GM18499 (cell line): ENCODE data around the gene RNF213.
"Not testable (repeated sequence)": the region's sequence is repeated elsewhere in the genome, so short reads cannot be mapped to it uniquely, and the experiment has no call there.

Experiments
- ATAC-seq: cut with Tn5 transposase; IDR thresholded peaks from one replicate; pipeline ENCODE4 v1.9.1; 2021; ENCODE audit warnings: moderate number of reproducible peaks; ENCODE audit not compliant: insufficient read depth, unreplicated experiment

The RNF213 gene

DNA sequence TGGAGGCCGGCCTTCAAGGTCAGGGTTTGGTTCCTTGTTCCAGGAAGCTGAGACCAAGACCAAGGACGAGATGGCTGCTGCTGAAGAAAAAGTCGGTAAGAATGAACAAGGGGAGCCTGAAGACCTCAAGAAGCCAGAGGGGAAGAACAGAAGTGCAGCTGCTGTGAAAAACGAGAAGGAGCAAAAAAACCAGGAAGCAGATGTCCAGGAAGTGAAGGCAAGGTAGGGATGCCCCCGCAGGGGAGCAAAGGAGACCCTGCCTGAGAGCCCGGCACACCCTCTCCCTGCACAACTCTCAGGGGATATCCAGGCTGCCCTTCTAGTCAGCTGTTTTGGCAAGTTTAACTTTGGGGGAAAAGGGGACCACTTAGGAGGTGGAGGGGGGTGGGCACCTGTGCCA lies 29.0 kb downstream of the RNF213 start:
- ATAC-seq: no peak

DNA sequence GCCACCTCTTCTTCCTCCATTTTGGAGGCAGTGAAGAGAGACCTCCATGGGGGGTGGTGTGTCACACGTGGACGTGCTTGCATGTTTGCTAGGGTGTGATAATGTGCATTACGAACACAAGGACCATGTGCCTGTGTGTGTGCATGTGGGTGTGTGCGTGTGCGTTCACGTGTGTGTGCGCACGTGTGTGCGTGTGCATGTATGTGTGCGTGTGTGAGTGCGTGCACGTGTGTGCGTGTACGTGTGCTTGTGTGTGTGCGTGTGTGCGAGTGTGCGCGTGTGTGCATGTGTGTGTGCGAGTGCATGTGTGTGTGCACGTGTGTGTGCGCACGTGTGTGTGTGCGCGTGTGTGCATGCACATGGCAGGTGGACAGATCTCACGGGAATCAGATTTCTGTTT lies 29.5 kb downstream of the RNF213 start:
- no peak for ATAC-seq

DNA sequence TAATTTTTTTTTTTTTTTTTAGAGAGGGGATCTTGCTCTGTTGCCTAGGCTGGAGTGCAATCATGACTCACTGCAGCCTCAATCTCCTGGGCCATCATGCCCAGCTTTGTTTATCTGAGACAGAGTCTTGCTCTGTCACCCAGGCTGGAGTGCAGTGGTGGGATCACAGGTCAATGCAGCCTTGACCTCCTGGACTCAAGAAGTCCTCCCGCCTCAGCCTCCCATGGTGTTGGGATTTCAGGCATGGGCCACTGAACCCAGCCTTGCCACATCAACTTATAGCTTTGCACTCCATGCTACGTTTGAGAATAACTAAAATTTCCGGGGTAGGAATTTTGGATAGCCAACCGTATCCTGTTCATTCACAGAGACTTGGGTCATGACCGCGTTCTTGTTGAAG lies 30.6 kb downstream of the RNF213 start:
- no peak for ATAC-seq

DNA sequence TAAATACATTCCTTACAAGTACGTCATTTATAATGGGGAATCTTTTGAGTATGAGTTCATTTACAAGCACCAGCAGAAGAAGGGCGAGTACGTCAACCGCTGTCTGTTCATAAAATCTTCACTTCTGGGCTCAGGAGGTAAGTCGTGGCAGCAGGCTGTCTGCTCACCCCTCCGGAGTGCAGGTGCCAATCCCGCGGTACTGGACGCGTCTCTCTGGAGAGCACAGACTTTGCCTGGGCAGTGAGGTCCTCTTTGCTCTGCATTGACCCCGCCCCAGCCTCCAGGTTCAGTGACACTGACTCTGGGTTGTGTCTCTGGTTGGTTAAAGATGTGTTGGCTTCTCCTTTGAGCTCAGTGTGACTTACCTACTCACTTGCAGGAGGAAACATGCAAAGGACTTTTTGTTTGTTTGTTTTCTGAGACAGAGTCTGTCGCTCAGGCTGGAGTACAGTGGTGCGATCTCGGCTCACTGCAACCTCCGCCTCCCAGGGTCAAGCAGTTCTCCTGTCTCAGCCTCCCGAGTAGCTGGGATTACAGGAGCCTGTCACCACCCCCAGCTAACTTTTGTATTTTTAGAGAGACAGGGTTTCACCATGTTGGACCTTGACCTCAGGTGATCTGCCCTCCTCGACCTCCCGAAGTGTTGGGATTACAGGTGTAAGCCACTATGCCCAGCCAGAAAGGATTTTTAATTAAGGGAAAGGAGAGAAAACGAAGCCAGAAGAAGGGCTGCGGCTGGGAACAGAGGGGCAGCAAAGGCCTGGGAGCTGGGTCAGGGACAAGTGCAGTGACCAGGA lies 31.2 kb downstream of the RNF213 start:
- ATAC-seq: no peak

DNA sequence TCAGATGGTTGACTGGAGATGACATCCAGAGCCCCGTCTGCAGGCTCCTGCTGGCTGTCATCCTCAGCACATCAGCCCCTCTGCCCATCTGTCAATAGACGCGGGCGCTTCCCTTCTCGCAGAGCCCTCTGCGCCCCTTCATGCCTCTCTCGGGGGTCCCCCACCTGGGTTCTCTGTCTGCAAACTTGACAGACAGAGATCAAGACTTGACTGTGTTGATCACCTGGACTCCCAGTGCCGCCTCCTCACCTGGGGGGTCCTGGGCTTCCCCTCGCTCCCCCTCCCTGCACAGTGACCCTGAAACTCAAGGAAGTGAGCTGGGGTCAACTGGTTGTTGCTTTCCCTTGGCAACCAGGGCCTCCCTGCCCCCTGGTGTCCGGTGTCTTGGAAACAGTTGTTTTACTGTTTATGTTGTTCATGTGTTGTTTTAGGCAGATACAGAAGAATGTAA lies 31.9 kb downstream of the RNF213 start:
- ATAC-seq: no peak

DNA sequence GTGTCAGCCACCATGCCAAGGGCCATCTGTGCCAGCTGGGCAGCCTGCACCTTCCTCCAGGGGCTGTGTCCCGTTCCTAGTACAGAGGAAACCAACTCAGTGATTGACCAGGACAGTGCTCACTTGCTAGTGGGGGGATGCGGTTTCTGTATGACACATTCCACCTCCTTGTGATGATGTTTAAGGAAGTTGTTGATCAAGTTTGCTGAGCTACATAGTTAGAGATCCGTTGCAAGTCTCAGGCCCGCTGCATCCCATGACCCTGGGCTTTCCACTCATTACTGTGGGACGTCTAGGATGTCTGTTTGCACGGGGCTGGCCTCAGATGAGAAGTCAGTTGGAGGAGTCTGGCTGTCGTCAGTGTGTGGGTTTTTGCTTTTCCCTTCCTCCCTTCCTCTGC lies 33.6 kb downstream of the RNF213 start:
- ATAC-seq: no peak

DNA sequence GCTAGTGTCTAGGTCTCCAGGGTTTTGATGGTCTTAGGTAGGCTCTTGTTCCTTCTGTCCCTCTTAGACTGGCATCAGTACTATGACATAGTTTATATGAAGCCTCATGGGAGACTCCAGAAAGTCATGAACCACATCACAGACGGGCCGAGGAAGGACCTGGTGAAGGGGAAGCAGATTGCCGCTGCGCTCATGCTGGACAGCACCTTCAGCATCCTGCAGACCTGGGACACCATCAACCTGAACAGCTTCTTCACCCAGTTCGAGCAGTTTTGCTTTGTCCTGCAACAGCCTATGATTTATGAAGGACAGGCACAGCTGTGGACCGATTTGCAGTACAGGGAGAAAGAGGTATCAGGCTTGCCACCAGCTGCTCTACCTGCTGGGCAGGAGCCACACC lies 34.0 kb downstream of the RNF213 start:
- ATAC-seq: no peak

DNA sequence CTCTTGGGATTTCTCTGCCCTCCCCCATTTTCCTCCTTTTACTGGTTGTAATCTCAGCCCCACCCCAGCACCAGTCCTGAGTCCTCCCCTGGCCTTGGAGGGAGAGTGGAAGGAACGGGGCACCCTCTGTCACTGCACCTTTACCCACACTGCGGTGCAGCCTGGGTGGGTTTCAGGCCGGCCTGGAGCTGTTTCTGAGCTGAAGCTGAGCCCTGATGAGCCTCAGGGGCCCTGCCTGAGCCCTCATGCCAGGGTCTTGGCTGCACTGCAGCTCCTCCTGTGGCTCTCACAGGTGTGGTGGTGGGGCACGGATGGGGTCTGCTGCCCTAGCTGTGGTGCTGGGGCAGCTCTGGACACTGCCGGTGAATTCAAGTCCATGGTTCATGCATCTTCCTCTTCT lies 34.5 kb downstream of the RNF213 start:
- no peak for ATAC-seq

DNA sequence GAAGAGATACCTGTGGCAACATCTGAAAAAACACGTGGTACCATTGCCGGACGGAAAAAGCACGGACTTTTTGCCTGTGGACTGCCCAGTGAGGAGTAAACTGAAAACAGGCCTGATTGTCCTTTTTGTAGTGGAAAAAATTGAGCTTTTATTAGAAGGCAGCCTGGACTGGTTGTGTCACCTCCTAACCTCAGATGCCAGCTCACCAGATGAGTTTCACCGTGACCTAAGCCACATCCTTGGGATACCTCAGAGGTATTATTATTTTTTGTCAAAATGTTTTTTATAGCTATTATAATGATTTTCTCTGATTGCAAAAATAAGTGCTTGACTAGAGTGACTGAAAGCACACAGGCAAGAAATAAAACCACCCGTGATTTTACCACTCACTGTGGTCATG lies 34.9 kb downstream of the RNF213 start:
- no peak for ATAC-seq

DNA sequence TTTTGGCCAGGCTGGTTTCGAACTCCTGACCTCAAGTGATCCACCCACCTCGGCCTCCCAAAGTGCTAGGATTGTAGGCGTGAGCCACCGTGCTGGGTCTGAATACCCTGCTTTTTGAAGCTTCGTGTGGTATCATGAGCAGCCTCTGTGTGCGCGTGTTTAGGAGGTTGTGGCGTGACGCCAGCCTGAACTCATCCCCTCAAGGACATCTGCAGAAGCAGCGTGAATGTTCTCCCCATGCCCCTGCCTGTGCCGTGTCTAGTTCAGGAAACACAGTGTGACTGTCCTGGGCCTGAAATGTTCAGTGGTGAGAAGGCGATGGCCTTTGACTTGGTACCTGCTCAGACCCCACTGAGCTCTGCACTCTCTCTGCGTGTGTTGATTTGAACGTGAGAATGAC lies 35.6 kb downstream of the RNF213 start:
- ATAC-seq: no peak

DNA sequence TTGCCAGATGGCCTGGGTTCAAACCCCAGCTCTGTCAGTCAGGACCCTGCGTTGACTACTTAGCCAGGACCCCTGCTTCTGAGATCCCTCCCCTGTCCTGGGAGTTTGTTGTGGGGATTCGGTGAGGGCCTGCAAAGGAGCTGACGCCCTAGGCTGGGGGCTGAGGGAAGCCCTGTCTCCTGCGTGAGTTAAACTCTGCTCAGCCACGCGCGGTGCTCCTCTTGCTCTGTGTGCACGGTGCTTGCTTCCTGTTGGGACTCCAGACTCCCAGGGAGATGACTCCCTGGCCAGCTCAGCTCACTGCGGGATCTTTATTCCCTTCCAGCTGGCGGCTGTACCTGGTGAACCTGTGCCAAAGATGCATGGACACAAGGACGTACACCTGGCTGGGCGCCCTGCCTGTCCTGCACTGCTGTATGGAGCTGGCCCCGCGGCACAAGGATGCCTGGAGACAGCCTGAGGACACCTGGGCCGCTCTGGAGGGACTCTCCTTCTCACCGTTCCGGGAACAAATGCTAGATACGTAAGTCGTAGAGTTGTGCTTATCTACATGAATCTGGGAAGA lies 37.4 kb downstream of the RNF213 start:
- no peak for ATAC-seq

DNA sequence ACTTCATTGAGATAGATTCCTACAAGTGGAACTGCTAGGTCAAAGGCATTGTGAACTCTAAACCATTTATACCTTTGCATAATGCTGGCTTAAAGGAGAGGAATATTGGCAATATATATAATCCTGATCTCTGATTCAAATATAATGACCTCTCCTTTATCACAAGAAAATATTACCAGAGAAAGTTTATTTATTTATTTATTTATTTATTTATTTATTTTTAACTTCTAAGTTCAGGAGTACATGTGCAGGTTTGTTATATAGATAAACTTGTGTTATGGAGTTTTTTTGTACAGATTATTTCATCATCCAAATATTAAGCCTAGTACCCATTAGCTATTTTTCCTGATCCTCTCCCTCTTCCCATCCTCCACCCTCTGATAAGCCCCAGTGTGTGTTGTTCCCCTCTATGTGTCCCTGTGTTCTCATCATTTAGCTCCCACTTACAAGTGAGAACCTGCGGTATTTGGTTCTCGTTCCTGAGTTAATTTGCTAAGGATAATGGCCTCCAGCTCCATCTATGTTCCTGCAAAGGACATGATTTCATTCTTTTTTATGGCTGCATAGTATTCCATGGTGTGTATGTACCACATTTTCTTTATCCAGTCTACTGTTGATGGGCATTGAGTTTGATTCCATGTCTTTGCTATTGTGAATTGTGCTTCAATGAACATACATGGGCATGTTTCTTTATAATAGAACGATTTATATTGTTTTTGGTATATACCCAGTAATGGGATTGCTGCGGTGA lies 38.9 kb downstream of the RNF213 start:
- not testable (repeated sequence) for ATAC-seq

DNA sequence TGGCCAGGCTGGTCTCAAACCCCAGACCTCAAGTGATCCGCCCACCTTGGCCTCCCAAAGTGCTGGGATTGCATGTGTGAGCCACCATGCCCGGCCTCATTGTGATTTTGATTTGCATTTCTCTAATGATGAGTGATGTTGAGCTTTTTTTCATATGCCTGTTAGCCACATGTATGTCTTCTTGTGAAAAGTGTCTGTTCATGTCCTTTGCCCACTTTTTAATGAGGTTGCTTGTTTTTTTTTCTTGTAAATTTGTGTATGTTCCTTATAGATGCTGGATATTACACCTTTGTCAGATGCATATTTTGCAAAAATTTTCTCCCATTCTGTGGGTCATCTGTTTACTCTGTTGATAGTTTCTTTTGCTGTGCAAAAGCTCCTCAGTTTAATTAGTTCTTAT lies 40.1 kb downstream of the RNF213 start:
- not testable (repeated sequence) for ATAC-seq

DNA sequence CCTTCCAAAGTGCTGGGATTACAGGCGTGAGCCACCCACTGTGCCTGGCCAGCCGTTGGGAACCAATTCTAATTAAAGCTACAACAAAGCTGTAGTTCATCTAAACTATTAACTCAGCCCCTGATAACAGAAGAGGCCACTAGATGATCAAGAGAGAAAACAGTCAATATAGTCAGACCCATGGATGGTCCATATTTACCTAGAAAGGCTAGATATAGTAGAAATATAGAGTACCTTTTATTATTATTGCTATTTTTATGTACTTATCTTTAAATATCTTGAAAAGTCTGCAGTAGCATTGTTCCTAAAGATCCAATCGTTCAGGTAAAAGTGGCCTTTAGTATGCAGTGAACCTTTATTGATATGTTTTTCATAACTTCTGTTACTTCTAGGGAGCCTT lies 43.2 kb downstream of the RNF213 start:
- no peak for ATAC-seq

DNA sequence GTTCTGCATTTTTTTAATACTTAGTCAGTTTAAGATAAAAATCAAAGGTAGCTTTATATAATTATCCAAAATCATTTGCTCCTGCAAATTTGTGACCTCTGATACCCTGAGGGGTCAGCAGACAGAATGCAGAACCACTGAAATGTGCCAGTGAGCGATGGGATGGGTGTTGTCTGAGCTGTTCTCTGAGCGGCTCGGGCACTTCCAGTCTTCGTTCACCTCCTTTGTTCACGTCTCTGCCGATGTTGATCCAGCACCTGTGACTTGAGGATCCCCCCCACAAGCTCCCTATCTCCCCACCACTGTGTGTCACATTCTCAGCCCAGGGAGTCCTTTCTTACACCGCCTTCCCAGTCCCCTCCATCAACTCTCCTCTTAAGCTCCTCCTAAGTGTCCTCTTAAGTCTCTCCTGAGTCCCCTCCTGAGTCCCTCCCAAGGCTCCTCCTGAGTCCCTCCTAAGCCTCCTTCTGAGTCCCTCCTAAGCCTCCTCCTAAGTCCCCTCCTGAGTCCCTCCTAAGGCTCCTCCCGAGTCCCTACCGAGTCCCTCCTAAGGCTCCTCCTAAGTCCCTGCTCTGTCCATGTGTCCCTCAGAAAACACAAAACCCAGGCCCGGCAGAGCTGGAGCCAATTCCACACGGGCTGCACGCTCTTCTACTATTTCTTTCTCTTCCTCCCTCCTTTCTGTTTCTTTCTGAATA lies 47.5 kb downstream of the RNF213 start:
- no peak for ATAC-seq

DNA sequence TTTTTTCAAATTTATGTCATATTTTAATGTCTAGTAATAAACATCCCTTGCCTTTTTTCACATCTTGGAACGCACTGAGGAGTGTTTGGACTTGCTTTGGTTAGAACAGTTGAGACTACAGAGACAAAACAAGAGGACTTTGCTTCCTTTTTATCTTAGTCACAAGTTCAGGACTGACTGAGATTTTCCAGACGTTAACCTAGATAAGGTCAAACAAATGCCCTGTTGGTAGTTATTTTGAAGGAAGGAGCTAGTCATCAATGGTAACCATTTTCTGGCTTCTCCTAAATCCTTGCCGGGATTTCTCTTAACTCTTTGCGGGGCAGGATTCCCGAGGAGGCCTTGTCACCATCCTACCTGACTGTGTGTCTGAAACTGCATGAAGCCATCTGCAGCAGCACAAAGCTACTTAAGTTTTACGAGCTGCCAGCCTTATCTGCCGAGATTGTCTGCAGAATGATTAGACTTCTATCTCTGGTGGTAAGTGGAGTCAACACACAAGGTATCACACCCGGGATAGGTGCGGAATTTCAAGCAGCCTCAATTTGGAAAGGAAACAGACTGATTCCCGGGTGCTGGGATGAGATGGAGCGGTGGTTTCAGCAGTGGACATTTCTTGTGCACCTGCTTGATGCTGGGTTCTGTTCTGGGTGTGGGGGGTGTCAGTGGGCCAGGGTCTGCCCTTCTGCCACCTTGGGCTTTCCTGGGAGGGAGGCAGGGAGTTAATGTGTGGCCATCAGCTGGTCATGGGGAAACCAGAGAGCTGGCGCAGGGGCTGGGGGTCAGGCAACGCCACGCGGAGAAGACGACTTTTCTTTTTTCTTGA lies 48.3 kb downstream of the RNF213 start:
- no peak for ATAC-seq

DNA sequence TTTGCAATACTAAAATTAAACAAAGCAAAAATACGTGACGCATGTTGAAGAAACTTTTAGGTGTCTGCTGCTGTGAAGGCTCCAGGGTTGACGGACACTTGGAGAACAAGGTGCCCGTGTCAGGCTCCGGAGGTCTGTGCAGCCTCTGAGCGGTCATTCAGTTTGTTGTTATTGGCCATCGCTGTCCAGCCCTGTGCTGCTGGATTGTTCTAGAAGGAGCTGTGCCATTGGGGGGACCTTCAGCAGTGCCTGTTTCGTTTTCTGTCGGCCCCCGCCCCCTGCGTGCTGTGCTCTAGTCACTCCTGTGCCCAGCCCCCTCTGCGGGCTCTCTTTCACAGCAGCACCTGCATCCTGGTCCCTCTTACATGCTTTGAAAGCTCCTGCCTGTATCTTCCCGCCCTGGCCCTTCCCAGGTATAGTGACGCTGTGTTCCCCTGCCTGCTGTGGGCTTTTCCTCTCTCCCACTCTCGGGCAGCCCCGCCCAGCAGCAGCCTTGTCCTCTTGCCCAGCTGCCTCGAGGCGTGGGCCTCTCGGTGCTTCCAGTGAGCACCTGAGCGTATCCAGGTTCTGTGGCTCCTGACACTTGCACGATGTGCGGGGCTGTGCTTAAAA lies 50.7 kb downstream of the RNF213 start:
- ATAC-seq: no peak

DNA sequence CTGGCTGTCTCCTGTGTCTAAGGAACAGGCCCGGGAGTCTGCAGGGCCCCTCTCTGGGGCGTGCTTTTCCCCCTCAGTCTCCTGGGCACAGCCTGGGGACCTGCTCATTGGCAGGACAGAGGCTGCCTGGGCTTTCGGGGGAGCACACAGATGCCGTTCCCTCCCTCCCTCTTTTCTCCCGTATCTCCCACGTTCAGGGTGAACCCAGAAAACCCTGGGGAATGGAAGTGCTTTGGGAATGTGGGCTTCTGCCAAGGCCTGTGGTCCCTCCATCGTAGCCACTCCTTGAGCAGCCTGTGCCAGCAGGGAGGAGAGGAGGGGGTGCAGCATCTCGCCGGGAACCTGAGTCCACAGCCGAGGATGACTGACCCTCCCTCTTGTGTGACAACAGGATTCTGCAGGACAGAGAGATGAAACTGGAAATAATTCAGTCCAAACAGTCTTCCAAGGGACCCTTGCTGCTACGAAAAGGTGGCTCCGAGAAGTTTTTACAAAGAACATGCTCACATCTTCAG lies 52.0 kb downstream of the RNF213 start:
- no peak for ATAC-seq

DNA sequence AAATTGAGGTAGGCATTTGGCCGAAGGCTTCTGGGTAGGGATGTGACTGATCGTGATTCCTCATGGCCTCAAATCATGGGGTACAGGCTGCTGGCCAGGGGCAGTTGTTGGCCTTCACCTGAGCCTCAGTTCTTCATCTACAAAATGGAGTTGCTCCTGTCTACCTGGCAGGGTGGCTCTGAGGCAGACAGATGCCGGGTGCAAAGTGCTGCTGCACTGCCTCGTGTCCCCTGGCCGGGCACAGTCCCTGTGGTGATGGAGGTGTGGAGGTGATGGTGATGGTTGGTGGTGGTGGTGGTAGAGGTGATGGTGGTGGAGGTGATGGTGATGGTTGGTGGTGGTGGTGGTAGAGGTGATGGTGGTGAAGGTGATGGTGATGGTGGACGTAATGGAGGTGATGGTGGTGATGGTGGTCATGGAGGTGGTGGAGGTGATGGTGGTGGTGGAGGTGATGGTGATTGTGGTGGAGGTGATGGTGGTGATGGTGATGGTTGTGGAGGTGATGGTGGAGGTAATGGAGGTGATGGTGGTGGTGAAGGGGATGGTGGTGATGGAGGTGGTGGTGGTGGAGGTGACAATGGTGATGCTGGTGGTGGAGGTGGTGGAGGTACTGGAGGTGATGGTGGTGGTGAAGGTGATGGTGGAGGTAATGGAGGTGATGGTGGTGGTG lies 52.6 kb downstream of the RNF213 start:
- no peak for ATAC-seq
